GM23338 (cell line): ENCODE data around the gene ZIC2. TPM values are rescaled to one million over a fixed set of nuclear protein-coding genes. Genes with fewer than 3 reads are reported as not detected.

ENCODE experiments used
- ATAC-seq: fragments of 200-7000 bp; cut with Tn5 transposase; 3 replicates; pipeline ENCODE4 v1.9.1; 2020
- DNase-seq: peaks from one replicate; pipeline ENCODE4 v3.0.0-alpha.2; 2015; ENCODE audit warnings: low spot score
- H2AFZ ChIP-seq: fragments of 200-600 bp; sonication (generic); 2 replicates; pipeline ENCODE4 v1.8.0; 2016; ENCODE audit warnings: antibody characterized with exemption, mild to moderate bottlenecking, moderate library complexity
- H3F3A ChIP-seq: fragments of 200-600 bp; sonication (generic); replicated peaks from 2 replicates; pipeline ENCODE4 v1.8.0; 2017; ENCODE audit warnings: antibody characterized with exemption, mixed run types, low read depth
- H3K27ac ChIP-seq: fragments of 200-600 bp; sonication (generic); 2 replicates; pipeline ENCODE4 v1.6.1; 2016; ENCODE audit warnings: low read depth
- H3K27me3 ChIP-seq: fragments of 200-600 bp; sonication (generic); 2 replicates; pipeline ENCODE4 v1.8.0; 2016; ENCODE audit warnings: mild to moderate bottlenecking, mixed run types, moderate library complexity; ENCODE audit not compliant: insufficient read depth
- H3K36me3 ChIP-seq: fragments of 200-600 bp; sonication (generic); 2 replicates; pipeline ENCODE4 v1.8.0; 2016; ENCODE audit warnings: mild to moderate bottlenecking; ENCODE audit not compliant: insufficient read depth
- H3K4me1 ChIP-seq: fragments of 200-600 bp; sonication (generic); 2 replicates; pipeline ENCODE4 v1.8.0; 2016; ENCODE audit warnings: mild to moderate bottlenecking, moderate library complexity; ENCODE audit not compliant: insufficient read depth
- H3K4me2 ChIP-seq: fragments of 200-600 bp; sonication (generic); 2 replicates; pipeline ENCODE4 v1.7.1; 2017; ENCODE audit warnings: mixed run types
- H3K4me3 ChIP-seq: fragments of 200-600 bp; sonication (generic); 2 replicates; pipeline ENCODE4 v1.6.1; 2016; ENCODE audit warnings: mixed run types
- H3K79me2 ChIP-seq: fragments of 200-600 bp; sonication (generic); replicated peaks from 2 replicates; pipeline ENCODE4 v1.8.0; 2017; ENCODE audit warnings: mild to moderate bottlenecking; ENCODE audit not compliant: insufficient read depth
- H3K9me2 ChIP-seq: fragments of 200-600 bp; sonication (generic); 2 replicates; pipeline ENCODE4 v1.8.0; 2017; ENCODE audit not compliant: insufficient read depth
- H4K20me1 ChIP-seq: fragments of 200-600 bp; sonication (generic); replicated peaks from 2 replicates; pipeline ENCODE4 v1.8.0; 2017; ENCODE audit warnings: mild to moderate bottlenecking; ENCODE audit not compliant: insufficient read depth
- H3K27ac Mint-ChIP-seq: 2 replicates; pipeline ENCODE4 v1.8.0; 2020; ENCODE audit warnings: inconsistent platforms, mild to moderate bottlenecking, moderate library complexity, mixed read lengths
- H3K27me3 Mint-ChIP-seq: 3 replicates; pipeline ENCODE4 v1.8.0; 2022; ENCODE audit warnings: low read depth, mild to moderate bottlenecking, moderate library complexity, mixed read lengths, inconsistent platforms; ENCODE audit not compliant: insufficient read depth, poor library complexity
- H3K36me3 Mint-ChIP-seq: 3 replicates; pipeline ENCODE4 v1.8.0; 2021; ENCODE audit warnings: low read depth, mild to moderate bottlenecking, inconsistent platforms, moderate library complexity, mixed read lengths
- H3K4me1 Mint-ChIP-seq: 3 replicates; pipeline ENCODE4 v1.8.0; 2020; ENCODE audit warnings: mild to moderate bottlenecking, inconsistent platforms, mixed read lengths
- H3K4me3 Mint-ChIP-seq: 3 replicates; pipeline ENCODE4 v1.8.0; 2021; ENCODE audit warnings: moderate library complexity, mild to moderate bottlenecking, inconsistent platforms, mixed read lengths
- H3K9me3 Mint-ChIP-seq: 3 replicates; pipeline ENCODE4 v1.8.0; 2020; ENCODE audit warnings: moderate library complexity, mild to moderate bottlenecking, inconsistent platforms, mixed read lengths
- CREB1 ChIP-seq: fragments of 250-450 bp; sonication (Bioruptor Pico); IDR thresholded peaks from 2 replicates; pipeline ENCODE4 v1.5.0; 2020; ENCODE audit warnings: low read depth, mild to moderate bottlenecking, moderate library complexity
- CTCF ChIP-seq, 2 experiments: fragments of 200-600 bp in 1 of 2; sonication (generic) in 1 of 2; conservative IDR thresholded peaks; 2 replicates each; pipeline versions ENCODE4 v1.5.1 to v1.6.1; 2016 to 2017; ENCODE audit warnings: antibody characterized with exemption in 2 of 2, low read depth in 2 of 2, mild to moderate bottlenecking in 2 of 2, moderate library complexity in 1 of 2
- ETS1 ChIP-seq: IDR thresholded peaks from 2 replicates; pipeline ENCODE4 v1.6.1; 2016; ENCODE audit warnings: antibody characterized with exemption
- JUNB ChIP-seq: IDR thresholded peaks from one replicate; pipeline ENCODE4 v1.6.1; 2016; ENCODE audit warnings: antibody characterized with exemption; ENCODE audit not compliant: unreplicated experiment
- NANOG ChIP-seq: IDR thresholded peaks from 2 replicates; pipeline ENCODE4 v1.6.1; 2016; ENCODE audit warnings: antibody characterized with exemption, borderline replicate concordance
- POLR2AphosphoS5 ChIP-seq: IDR thresholded peaks from 2 replicates; pipeline ENCODE4 v1.6.1; 2016; ENCODE audit warnings: antibody characterized with exemption, low read depth
- STAT1 ChIP-seq: IDR thresholded peaks from one replicate; pipeline ENCODE4 v1.6.1; 2016; ENCODE audit warnings: antibody characterized with exemption; ENCODE audit not compliant: unreplicated experiment
- ZNF114 ChIP-seq: fragments of 250-450 bp; sonication (Bioruptor Pico); IDR thresholded peaks from 2 replicates; pipeline ENCODE4 v1.5.0; 2020; ENCODE audit warnings: mild to moderate bottlenecking, moderate library complexity
- ZNF331 ChIP-seq: fragments of 250-450 bp; sonication (Bioruptor Pico); IDR thresholded peaks from 2 replicates; pipeline ENCODE4 v1.5.0; 2020; ENCODE audit warnings: low read depth, mild to moderate bottlenecking, moderate library complexity
- polyA plus RNA-seq: library from polyadenylated mRNA; unstranded; fragments of >200 nt; fragmentation: Nextera tagmentation; extraction: Ambion mirVana; gene quantifications from 2 replicates; pipeline ENCODE4 v1.2.1, GENCODE V29; 2016
- total RNA-seq: library from RNA; depleted of rRNA; stranded (reverse); fragments of >200 nt; shearing (Covaris generic); gene quantifications from 2 replicates; pipeline ENCODE4 v1.2.3, GENCODE V29; 2014
- TF ChIP-seq, protein P1 (sequence below): IDR thresholded peaks from one replicate; pipeline ENCODE4 v1.6.1; 2018; ENCODE audit warnings: antibody characterized with exemption; ENCODE audit not compliant: unreplicated experiment

The ZIC2 gene
- total and polyA plus RNA-seq, 2 experiments from 2014 or later, result 63.2 to 87.9 TPM

DNA sequence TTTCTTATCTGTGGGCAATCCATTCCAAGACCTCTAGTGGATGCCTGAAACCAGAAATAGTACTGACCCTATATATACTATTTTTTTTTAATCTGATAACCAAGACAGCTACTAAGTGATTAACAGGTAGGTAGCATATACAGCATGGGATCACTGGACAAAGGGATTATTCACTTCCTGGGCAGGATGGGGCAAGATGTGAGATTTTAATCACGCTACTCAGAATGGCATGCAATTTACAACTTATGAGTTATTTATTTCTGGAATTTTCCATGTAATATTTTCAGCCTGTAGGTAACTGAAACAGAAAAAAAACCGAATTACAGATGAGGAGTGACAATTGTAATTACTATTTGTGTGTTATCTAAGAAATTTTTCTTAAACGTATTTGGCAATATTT, 41.2 kb downstream of the ZIC2 start (continued):
- TF ChIP-seq ETS1 (no peak), JUNB (no peak), NANOG (no peak), ZNF114 (CRISPR knock-in tag) (no peak), STAT1 (no peak), CREB1 (CRISPR knock-in tag) (no peak)
- TF ChIP-seq, protein P1, sequence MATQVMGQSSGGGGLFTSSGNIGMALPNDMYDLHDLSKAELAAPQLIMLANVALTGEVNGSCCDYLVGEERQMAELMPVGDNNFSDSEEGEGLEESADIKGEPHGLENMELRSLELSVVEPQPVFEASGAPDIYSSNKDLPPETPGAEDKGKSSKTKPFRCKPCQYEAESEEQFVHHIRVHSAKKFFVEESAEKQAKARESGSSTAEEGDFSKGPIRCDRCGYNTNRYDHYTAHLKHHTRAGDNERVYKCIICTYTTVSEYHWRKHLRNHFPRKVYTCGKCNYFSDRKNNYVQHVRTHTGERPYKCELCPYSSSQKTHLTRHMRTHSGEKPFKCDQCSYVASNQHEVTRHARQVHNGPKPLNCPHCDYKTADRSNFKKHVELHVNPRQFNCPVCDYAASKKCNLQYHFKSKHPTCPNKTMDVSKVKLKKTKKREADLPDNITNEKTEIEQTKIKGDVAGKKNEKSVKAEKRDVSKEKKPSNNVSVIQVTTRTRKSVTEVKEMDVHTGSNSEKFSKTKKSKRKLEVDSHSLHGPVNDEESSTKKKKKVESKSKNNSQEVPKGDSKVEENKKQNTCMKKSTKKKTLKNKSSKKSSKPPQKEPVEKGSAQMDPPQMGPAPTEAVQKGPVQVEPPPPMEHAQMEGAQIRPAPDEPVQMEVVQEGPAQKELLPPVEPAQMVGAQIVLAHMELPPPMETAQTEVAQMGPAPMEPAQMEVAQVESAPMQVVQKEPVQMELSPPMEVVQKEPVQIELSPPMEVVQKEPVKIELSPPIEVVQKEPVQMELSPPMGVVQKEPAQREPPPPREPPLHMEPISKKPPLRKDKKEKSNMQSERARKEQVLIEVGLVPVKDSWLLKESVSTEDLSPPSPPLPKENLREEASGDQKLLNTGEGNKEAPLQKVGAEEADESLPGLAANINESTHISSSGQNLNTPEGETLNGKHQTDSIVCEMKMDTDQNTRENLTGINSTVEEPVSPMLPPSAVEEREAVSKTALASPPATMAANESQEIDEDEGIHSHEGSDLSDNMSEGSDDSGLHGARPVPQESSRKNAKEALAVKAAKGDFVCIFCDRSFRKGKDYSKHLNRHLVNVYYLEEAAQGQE, result no peak

GRCh38 chr13:100024023-100024422, 42.4 kb downstream of the ZIC2 start:
- no peak for DNase-seq
- H3K4me1 ChIP-seq, result no peaks in the 10 kb centered on the region; the same call in 1 of the 2 replicates
- H3K36me3 Mint-ChIP-seq, result peaks cover 2% of the 10 kb centered on the region; the same call in 2 of the 3 replicates
- peaks cover 12% of the 10 kb centered on the region for H3K9me3 Mint-ChIP-seq
- H3K27ac Mint-ChIP-seq, result no peak overlapping the region
- H3K36me3 ChIP-seq, result no peaks in the 10 kb centered on the region
- H3K27me3 Mint-ChIP-seq, result peaks cover 2% of the 10 kb centered on the region
- no peaks in the 10 kb centered on the region for H3K79me2 ChIP-seq
- no peak overlapping the region for H3K4me3 Mint-ChIP-seq
- no peaks in the 10 kb centered on the region; the same call in 1 of the 2 replicates for H3K9me2 ChIP-seq
- H4K20me1 ChIP-seq, result no peaks in the 10 kb centered on the region
- H3K4me1 Mint-ChIP-seq, result no peaks in the 10 kb centered on the region; the same call in 2 of the 3 replicates
- H3K4me3 ChIP-seq, result no peak overlapping the region
- H3K4me2 ChIP-seq, result no peak overlapping the region
- H3K27ac ChIP-seq, result no peak overlapping the region
- H2AFZ ChIP-seq, result no peak overlapping the region
- no peaks in the 10 kb centered on the region for H3F3A ChIP-seq
- H3K27me3 ChIP-seq, result no peaks in the 10 kb centered on the region
- TF ChIP-seq POLR2AphosphoS5, result no peak
- ATAC-seq, result no peak

DNA sequence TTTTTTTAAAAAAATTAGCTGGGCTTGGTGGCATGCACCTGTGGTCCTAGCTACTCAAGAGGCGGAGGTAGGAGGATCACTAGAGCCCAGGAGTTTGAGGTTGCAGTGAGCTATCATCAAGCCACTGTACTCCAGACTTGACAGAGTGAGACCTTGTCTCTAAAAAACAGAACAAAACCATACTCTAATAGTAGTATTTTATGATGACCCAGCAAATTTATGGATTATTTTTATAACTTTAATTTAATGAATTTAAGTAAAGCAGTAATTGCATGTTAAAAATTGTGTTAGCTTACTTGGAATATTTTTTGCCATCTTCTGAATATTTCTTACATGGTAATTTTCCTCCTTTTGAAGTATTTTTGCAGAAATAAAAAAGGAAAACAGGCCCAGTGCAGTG, 48.3 kb downstream of the ZIC2 start:
- no peak for DNase-seq
- no peaks in the 10 kb centered on the region for H3K4me1 Mint-ChIP-seq
- H3K79me2 ChIP-seq, result no peaks in the 10 kb centered on the region
- H3K27me3 ChIP-seq, result no peaks in the 10 kb centered on the region
- no peak overlapping the region for H2AFZ ChIP-seq
- no peaks in the 10 kb centered on the region for H3K36me3 Mint-ChIP-seq
- H3K4me2 ChIP-seq, result no peak overlapping the region
- no peaks in the 10 kb centered on the region for H3K9me2 ChIP-seq
- no peaks in the 10 kb centered on the region for H4K20me1 ChIP-seq
- H3K27me3 Mint-ChIP-seq, result peaks cover 10% of the 10 kb centered on the region
- H3K27ac ChIP-seq, result no peak overlapping the region
- H3K4me3 ChIP-seq, result no peak overlapping the region
- H3K27ac Mint-ChIP-seq, result no peak overlapping the region
- no peak for ATAC-seq
- no peaks in the 10 kb centered on the region for H3K4me1 ChIP-seq
- no peaks in the 10 kb centered on the region for H3F3A ChIP-seq
- H3K9me3 Mint-ChIP-seq, result no peaks in the 10 kb centered on the region
- H3K4me3 Mint-ChIP-seq, result no peak overlapping the region
- no peaks in the 10 kb centered on the region for H3K36me3 ChIP-seq
- TF ChIP-seq CTCF (conservative IDR thresholded peaks at IDR 0.05; ENCODE audit: low read depth in 2 of 2) (no peak), ZNF331 (no peak), JUNB (no peak)
